ENCODE results near the gene TSPAN5.

TSPAN5 gene

GRCh38 chr4:98626350-98626749 is 32.1 kb downstream of the TSPAN5 start:
- Histone ChIP-seq H3K9me3 (replicated peaks in 1 of 11) (no peaks in the 10 kb centered on the region), H3K27me3 (no peaks in the 10 kb centered on the region), H3K4me3 (no peak overlapping the region), H3K36me3 (no peaks in the 10 kb centered on the region), H3K4me2 (no peak overlapping the region), H3K4me1 (no peaks in the 10 kb centered on the region), H3K27ac (no peak overlapping the region), H4K20me1 (no peaks in the 10 kb centered on the region), H3K9ac (no peak overlapping the region)
- TF ChIP-seq Cebpa-rat (IDR thresholded peaks at IDR 0.05), result no peak

- Histone ChIP-seq H3K4me2 (no peak overlapping the region), H3K4me1 (no peaks in the 10 kb centered on the region), H3K27me3 (no peaks in the 10 kb centered on the region), H3K36me3 (no peaks in the 10 kb centered on the region), H3K4me3 (no peak overlapping the region), H4K20me1 (no peaks in the 10 kb centered on the region), H3K9me3 (replicated peaks in 1 of 11) (no peaks in the 10 kb centered on the region), H3K9ac (no peak overlapping the region), H3K27ac (no peak overlapping the region)
- no peak for TF ChIP-seq Cebpa-rat (IDR thresholded peaks at IDR 0.05)
These were observed 32.5 kb downstream of the TSPAN5 start for GRCh38 chr4:98625920-98626319.

GRCh38 chr4:98625399-98625798 is 33.0 kb downstream of the TSPAN5 start:
- no peaks in the 10 kb centered on the region for H3K9me3 ChIP-seq (replicated peaks in 1 of 11)
- no peaks in the 10 kb centered on the region for H4K20me1 ChIP-seq
- TF ChIP-seq Cebpa-rat (IDR thresholded peaks at IDR 0.05), result no peak
- no peaks in the 10 kb centered on the region for H3K4me1 ChIP-seq
- no peaks in the 10 kb centered on the region for H3K36me3 ChIP-seq
- no peaks in the 10 kb centered on the region for H3K27me3 ChIP-seq
- H3K4me2 ChIP-seq, result no peak overlapping the region
- H3K4me3 ChIP-seq, result no peak overlapping the region
- H3K9ac ChIP-seq, result no peak overlapping the region
- H3K27ac ChIP-seq, result no peak overlapping the region

- no peak for TF ChIP-seq Cebpa-rat (IDR thresholded peaks at IDR 0.05)
- Histone ChIP-seq H3K4me2 (no peak overlapping the region), H3K36me3 (no peaks in the 10 kb centered on the region), H3K27ac (no peak overlapping the region), H3K4me1 (no peaks in the 10 kb centered on the region), H3K27me3 (no peaks in the 10 kb centered on the region), H3K4me3 (no peak overlapping the region), H4K20me1 (no peaks in the 10 kb centered on the region), H3K9ac (no peak overlapping the region), H3K9me3 (replicated peaks in 1 of 11) (no peaks in the 10 kb centered on the region)
These were observed 33.8 kb downstream of the TSPAN5 start for GRCh38 chr4:98624642-98625041.

GRCh38 chr4:98624144-98624543 is 34.3 kb downstream of the TSPAN5 start:
- Histone ChIP-seq H3K4me2 (no peak overlapping the region), H3K4me1 (no peaks in the 10 kb centered on the region), H3K27me3 (no peaks in the 10 kb centered on the region), H3K9ac (no peak overlapping the region), H3K9me3 (replicated peaks in 1 of 11) (no peaks in the 10 kb centered on the region), H3K27ac (no peak overlapping the region), H4K20me1 (no peaks in the 10 kb centered on the region), H3K36me3 (no peaks in the 10 kb centered on the region), H3K4me3 (no peak overlapping the region)
- no peak for TF ChIP-seq Cebpa-rat (IDR thresholded peaks at IDR 0.05)

- H4K20me1 ChIP-seq, result no peaks in the 10 kb centered on the region
- no peaks in the 10 kb centered on the region for H3K27me3 ChIP-seq
- no peak for TF ChIP-seq Cebpa-rat (IDR thresholded peaks at IDR 0.05)
- no peaks in the 10 kb centered on the region for H3K4me1 ChIP-seq
- no peak overlapping the region for H3K4me2 ChIP-seq
- no peak overlapping the region for H3K9ac ChIP-seq
- H3K9me3 ChIP-seq (replicated peaks in 1 of 11), result no peaks in the 10 kb centered on the region
- H3K36me3 ChIP-seq, result no peaks in the 10 kb centered on the region
- H3K4me3 ChIP-seq, result no peak overlapping the region
- H3K27ac ChIP-seq, result no peak overlapping the region
These were observed 35.1 kb downstream of the TSPAN5 start for GRCh38 chr4:98623126-98623802.

GRCh38 chr4:98620087-98620784 is 38.2 kb downstream of the TSPAN5 start:
- H3K4me2 ChIP-seq, result no peak overlapping the region
- no peak overlapping the region for H3K9ac ChIP-seq
- no peak overlapping the region for H3K4me3 ChIP-seq
- no peaks in the 10 kb centered on the region for H3K4me1 ChIP-seq
- H3K27me3 ChIP-seq, result no peaks in the 10 kb centered on the region
- no peak for TF ChIP-seq Cebpa-rat (IDR thresholded peaks at IDR 0.05)
- H4K20me1 ChIP-seq, result no peaks in the 10 kb centered on the region
- no peaks in the 10 kb centered on the region for H3K36me3 ChIP-seq
- H3K9me3 ChIP-seq (replicated peaks in 1 of 11), result no peaks in the 10 kb centered on the region
- no peak overlapping the region for H3K27ac ChIP-seq

GRCh38 chr4:98619180-98619579 is 39.2 kb downstream of the TSPAN5 start:
- no peaks in the 10 kb centered on the region for H3K4me1 ChIP-seq
- H4K20me1 ChIP-seq, result no peaks in the 10 kb centered on the region
- no peak overlapping the region for H3K9ac ChIP-seq
- H3K9me3 ChIP-seq (replicated peaks in 1 of 11), result no peaks in the 10 kb centered on the region
- H3K27ac ChIP-seq, result no peak overlapping the region
- H3K4me3 ChIP-seq, result no peak overlapping the region
- H3K27me3 ChIP-seq, result no peaks in the 10 kb centered on the region
- TF ChIP-seq Cebpa-rat (IDR thresholded peaks at IDR 0.05), result no peak
- H3K4me2 ChIP-seq, result no peak overlapping the region
- no peaks in the 10 kb centered on the region for H3K36me3 ChIP-seq

GRCh38 chr4:98618680-98619079 is 39.7 kb downstream of the TSPAN5 start:
- H3K4me1 ChIP-seq, result no peaks in the 10 kb centered on the region

More at GRCh38 chr4:98618680-98619079, 39.7 kb downstream of the TSPAN5 start:
- no peak overlapping the region for H3K9ac ChIP-seq
- H3K36me3 ChIP-seq, result no peaks in the 10 kb centered on the region
- no peaks in the 10 kb centered on the region for H3K27me3 ChIP-seq
- no peak overlapping the region for H3K27ac ChIP-seq
- no peak overlapping the region for H3K4me3 ChIP-seq
- no peak for TF ChIP-seq Cebpa-rat (IDR thresholded peaks at IDR 0.05)
- H4K20me1 ChIP-seq, result no peaks in the 10 kb centered on the region
- H3K4me2 ChIP-seq, result no peak overlapping the region
- H3K9me3 ChIP-seq (replicated peaks in 1 of 11), result no peaks in the 10 kb centered on the region

Measured in BLaER1 treated with 17β-estradiol and CSF1 and Interleukin-3, amounts not matched to agents 10 nM and 100 nM (cell line).